LNCAP (cell line): ENCODE measurements around the gene PAIP1.

Experiments used
- CTCF ChIP-seq: fragments of 450-650 bp; IDR thresholded peaks from 2 replicates; pipeline ENCODE4 v1.5.1; 2017; ENCODE audit warnings: mild to moderate bottlenecking

Gene PAIP1

DNA sequence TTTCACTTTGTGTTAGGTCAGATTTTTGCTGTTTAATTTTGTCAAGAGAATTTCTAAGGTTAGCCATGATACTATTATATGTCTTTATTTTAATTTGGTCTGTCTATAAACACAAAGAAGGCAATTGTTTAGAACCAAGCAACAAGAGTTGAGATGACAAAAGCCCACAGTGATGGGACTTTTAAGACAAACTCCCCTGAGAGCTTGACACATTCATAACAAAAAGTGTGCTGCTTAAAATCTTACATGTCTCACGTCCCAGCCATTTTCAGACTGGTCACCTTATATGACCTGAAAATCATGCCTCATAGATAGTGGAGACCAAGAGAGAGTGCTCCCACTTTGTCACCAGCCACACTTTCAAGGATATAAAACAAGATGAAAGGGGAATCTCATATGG lies 24.5 kb upstream of the PAIP1 start:
- TF ChIP-seq CTCF: no peak

DNA sequence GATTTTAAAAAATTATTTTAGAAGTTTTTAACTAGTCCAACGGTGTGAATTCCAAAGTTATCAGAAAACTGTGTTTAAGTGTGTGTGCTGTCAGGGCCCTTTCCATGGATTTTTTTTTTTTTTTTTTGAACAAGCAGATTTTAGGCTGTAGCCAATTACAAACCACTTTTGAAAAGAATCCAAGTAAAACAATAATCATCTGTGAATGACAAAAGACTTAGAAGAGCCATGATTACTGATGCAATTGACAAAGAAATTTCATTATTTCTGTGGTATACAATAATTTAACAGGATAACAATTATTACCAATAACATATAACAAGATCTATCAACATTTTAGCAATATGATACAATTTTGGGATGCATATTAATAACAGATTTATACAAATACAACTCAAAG lies 16.2 kb upstream of the PAIP1 start:
- TF ChIP-seq CTCF: no peak

- TF ChIP-seq CTCF: no peak
These were observed 15.5 kb upstream of the PAIP1 start for GRCh38 chr5:43572357-43572756.

- no peak for TF ChIP-seq CTCF
These were observed 14.4 kb upstream of the PAIP1 start for GRCh38 chr5:43571237-43571636.

- TF ChIP-seq CTCF: no peak
These were observed 13.7 kb upstream of the PAIP1 start for GRCh38 chr5:43570450-43571158.

- no peak for TF ChIP-seq CTCF
These were observed 12.4 kb upstream of the PAIP1 start for GRCh38 chr5:43569236-43569746.

DNA sequence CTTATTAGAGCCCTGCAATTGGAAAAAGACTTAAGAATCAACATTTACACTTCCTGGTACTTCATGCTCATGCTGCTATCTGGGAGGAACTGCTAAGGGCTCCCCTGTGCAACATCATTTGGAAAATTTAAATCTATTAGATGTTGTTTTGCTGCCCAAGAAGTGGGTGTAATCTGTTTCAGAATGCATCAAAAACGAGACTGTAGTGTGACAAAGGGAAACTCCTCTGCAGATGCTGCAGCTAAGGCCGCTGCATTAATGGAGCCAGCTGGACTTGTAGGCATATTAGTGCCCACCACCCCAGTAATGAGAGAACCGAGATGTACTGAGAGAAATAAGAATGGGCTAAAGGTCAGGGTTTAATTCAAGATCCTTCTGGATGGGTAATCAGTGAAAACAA lies 11.1 kb upstream of the PAIP1 start:
- no peak for TF ChIP-seq CTCF

- TF ChIP-seq CTCF: no peak
These were observed 8.2 kb upstream of the PAIP1 start for GRCh38 chr5:43565043-43565442.
